Mammary epithelial cell (primary cell): ENCODE data around the gene PLCB2.

Experiments used
- EZH2 ChIP-seq: IDR thresholded peaks from 2 replicates; pipeline ENCODE4 v1.6.1; 2012; ENCODE audit warnings: low read length, inconsistent platforms, borderline replicate concordance
- TF ChIP-seq, protein P1 (sequence below), 2 donors: IDR thresholded peaks in 1 of 2; conservative IDR thresholded peaks in 1 of 2; 2 replicates each; pipeline ENCODE4 v1.5.1; 2011 to 2012; ENCODE audit warnings: inconsistent platforms in 2 of 2, low read length in 2 of 2, mild to moderate bottlenecking in 2 of 2, control low read depth in 1 of 2, low read depth in 1 of 2; ENCODE audit not compliant: insufficient read depth in 1 of 2; ENCODE audit errors: extremely low read depth in 1 of 2

DNA sequence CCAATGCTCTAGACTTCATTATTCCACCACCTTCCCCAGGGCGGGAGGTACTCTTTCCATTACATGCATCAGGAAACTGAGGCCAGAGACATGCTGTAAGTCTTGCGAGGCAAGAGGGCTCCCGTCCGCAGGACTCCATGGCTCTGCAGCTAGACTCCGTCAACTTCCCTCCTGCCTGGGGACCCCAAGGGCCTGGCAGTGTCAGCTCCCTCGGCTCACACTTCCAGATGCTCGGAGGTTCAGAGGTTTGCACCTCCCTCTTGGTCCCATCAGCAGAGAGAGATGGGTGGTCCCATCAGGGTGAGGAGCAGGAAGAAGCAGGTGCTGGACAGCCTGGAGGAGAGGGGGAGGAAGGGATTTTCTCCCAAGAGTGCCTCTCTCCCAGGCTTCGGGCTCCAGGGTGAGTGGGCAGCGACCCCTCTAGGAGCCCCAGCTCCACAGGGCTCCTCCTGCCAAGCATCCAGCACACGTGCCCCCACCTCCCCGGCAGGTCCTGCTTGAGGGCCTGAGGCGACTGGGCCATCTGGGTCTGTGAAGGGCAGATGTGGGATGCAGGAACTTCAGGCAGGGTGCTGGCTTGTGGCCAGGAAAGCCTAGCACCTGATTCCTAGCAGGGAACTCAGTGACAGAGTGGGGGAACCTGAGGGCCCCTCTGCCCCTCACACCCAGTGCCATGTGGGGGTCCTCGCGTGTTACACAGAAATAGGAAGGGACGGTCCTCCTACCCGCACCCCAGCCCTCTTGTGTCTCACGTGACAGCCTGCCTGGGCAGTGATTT, 59.5 kb downstream of the PLCB2 start:
- TF ChIP-seq EZH2 = no peak
- TF ChIP-seq, protein P1, sequence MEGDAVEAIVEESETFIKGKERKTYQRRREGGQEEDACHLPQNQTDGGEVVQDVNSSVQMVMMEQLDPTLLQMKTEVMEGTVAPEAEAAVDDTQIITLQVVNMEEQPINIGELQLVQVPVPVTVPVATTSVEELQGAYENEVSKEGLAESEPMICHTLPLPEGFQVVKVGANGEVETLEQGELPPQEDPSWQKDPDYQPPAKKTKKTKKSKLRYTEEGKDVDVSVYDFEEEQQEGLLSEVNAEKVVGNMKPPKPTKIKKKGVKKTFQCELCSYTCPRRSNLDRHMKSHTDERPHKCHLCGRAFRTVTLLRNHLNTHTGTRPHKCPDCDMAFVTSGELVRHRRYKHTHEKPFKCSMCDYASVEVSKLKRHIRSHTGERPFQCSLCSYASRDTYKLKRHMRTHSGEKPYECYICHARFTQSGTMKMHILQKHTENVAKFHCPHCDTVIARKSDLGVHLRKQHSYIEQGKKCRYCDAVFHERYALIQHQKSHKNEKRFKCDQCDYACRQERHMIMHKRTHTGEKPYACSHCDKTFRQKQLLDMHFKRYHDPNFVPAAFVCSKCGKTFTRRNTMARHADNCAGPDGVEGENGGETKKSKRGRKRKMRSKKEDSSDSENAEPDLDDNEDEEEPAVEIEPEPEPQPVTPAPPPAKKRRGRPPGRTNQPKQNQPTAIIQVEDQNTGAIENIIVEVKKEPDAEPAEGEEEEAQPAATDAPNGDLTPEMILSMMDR (conservative IDR thresholded peaks at IDR 0.05 in 1 of 2, IDR thresholded peaks at IDR 0.05 in 1 of 2; ENCODE audit: extremely low read depth in 1 of 2, insufficient read depth in 1 of 2, low read depth in 1 of 2, low read length in 2 of 2) = no peak
